HEK293 (cell line): ENCODE data around the gene NCF2.

Experiments used
- CTCF ChIA-PET: fragments of 350-600 bp; formaldehyde crosslinking; extraction: SDS; loops from one replicate; lab custom pipeline; 2021; ENCODE audit warnings: antibody characterized with exemption; lab: Yijun Ruan, JAX
- POLR2A ChIA-PET: fragments of 300-600 bp; formaldehyde crosslinking; extraction: SDS; loops from one replicate; lab custom pipeline; 2020; ENCODE audit warnings: antibody characterized with exemption, inconsistent platforms; lab: Yijun Ruan, JAX
- H3K27ac ChIP-seq: fragments of 200-500 bp; sonication (Bioruptor generic); 2 replicates; pipeline ENCODE4 v1.5.1; 2014; ENCODE audit warnings: low read depth, low read length, control low read depth, inconsistent platforms; ENCODE audit errors: extremely low read depth
- H3K36me3 ChIP-seq, 2 experiments: fragments of 200-500 bp in 1 of 2; sonication (Bioruptor generic) in 1 of 2; 1 replicate in 1 of 2; 2 replicates in 1 of 2; pipeline ENCODE4 v1.5.1; 2014 to 2017; ENCODE audit warnings: inconsistent platforms in 2 of 2, low read length in 2 of 2; ENCODE audit not compliant: control insufficient read depth in 2 of 2, insufficient read depth in 1 of 2
- H3K4me1 ChIP-seq: fragments of 200-500 bp; sonication (Bioruptor generic); 2 replicates; pipeline ENCODE4 v1.5.1; 2014; ENCODE audit warnings: mild to moderate bottlenecking, low read length, inconsistent platforms; ENCODE audit not compliant: control insufficient read depth, insufficient read depth
- H3K4me3 ChIP-seq: 2 replicates; pipeline ENCODE4 v1.5.1; 2011; ENCODE audit warnings: low read depth, mild to moderate bottlenecking, control low read depth, low read length, moderate library complexity
- H3K9me3 ChIP-seq: fragments of 200-500 bp; sonication (Bioruptor generic); 2 replicates; pipeline ENCODE4 v1.5.1; 2014; ENCODE audit warnings: low read depth, low read length, inconsistent platforms; ENCODE audit not compliant: control insufficient read depth, insufficient read depth
- ELK4 ChIP-seq: IDR thresholded peaks from 2 replicates; pipeline ENCODE4 v1.6.1; 2011; ENCODE audit warnings: mild to moderate bottlenecking, low read depth, low read length, borderline replicate concordance
- FEZF1 ChIP-seq: fragments of 450-650 bp; formaldehyde crosslinking; IDR thresholded peaks from 2 replicates; pipeline ENCODE4 v1.5.1; 2016; ENCODE audit warnings: missing biosample characterization, missing genetic modification characterization
- GLIS1 ChIP-seq: fragments of 450-650 bp; formaldehyde crosslinking; IDR thresholded peaks from 2 replicates; pipeline ENCODE4 v1.5.1; 2016; ENCODE audit warnings: missing biosample characterization, missing genetic modification characterization
- HOXC10 ChIP-seq: sonication (generic); formaldehyde crosslinking; IDR thresholded peaks from 2 replicates; pipeline ENCODE4 v1.8.1; 2023; ENCODE audit warnings: mild to moderate bottlenecking, missing genetic modification reagents
- KLF9 ChIP-seq: fragments of 450-650 bp; formaldehyde crosslinking; IDR thresholded peaks from 2 replicates; pipeline ENCODE4 v1.5.1; 2016; ENCODE audit warnings: missing biosample characterization, missing genetic modification characterization, low read depth
- MEIS1 ChIP-seq: sonication (generic); formaldehyde crosslinking; IDR thresholded peaks from 2 replicates; pipeline ENCODE4 v1.8.1; 2022; ENCODE audit warnings: missing genetic modification reagents, mild to moderate bottlenecking, borderline replicate concordance
- TCF7L2 ChIP-seq: IDR thresholded peaks from 2 replicates; pipeline ENCODE4 v1.6.1; 2011; ENCODE audit warnings: low read depth, mild to moderate bottlenecking, inconsistent platforms, low read length, moderate library complexity, borderline replicate concordance
- YY1 ChIP-seq: fragments of 450-650 bp; formaldehyde crosslinking; IDR thresholded peaks from 2 replicates; pipeline ENCODE4 v1.5.1; 2018; ENCODE audit warnings: missing biosample characterization, missing genetic modification characterization
- ZNF114 ChIP-seq: fragments of 450-650 bp; formaldehyde crosslinking; IDR thresholded peaks from 2 replicates; pipeline ENCODE4 v1.5.0; 2017; ENCODE audit warnings: missing biosample characterization, missing genetic modification characterization
- ZNF214 ChIP-seq: fragments of 450-650 bp; formaldehyde crosslinking; IDR thresholded peaks from 2 replicates; pipeline ENCODE4 v1.5.1; 2017; ENCODE audit warnings: missing biosample characterization, mild to moderate bottlenecking, missing genetic modification characterization, borderline replicate concordance
- ZNF221 ChIP-seq: fragments of 450-650 bp; formaldehyde crosslinking; IDR thresholded peaks from 2 replicates; pipeline ENCODE4 v1.5.1; 2017; ENCODE audit warnings: missing biosample characterization, missing genetic modification characterization, borderline replicate concordance
- ZNF239 ChIP-seq: fragments of 450-650 bp; formaldehyde crosslinking; IDR thresholded peaks from 2 replicates; pipeline ENCODE4 v1.5.1; 2016; ENCODE audit warnings: missing biosample characterization, missing genetic modification characterization
- ZNF26 ChIP-seq: fragments of 450-650 bp; formaldehyde crosslinking; IDR thresholded peaks from 2 replicates; pipeline ENCODE4 v1.5.1; 2016; ENCODE audit warnings: missing biosample characterization, missing genetic modification characterization
- ZNF518A ChIP-seq: fragments of 450-650 bp; formaldehyde crosslinking; conservative IDR thresholded peaks from 2 replicates; pipeline ENCODE4 v1.5.1; 2016; ENCODE audit warnings: low read depth, missing biosample characterization, missing genetic modification characterization
- ZNF530 ChIP-seq: fragments of 450-650 bp; formaldehyde crosslinking; IDR thresholded peaks from 2 replicates; pipeline ENCODE4 v1.5.1; 2016; ENCODE audit warnings: low read depth, missing biosample characterization, missing genetic modification characterization
- ZNF548 ChIP-seq: fragments of 450-650 bp; formaldehyde crosslinking; IDR thresholded peaks from 2 replicates; pipeline ENCODE4 v1.5.1; 2016; ENCODE audit warnings: missing biosample characterization, missing genetic modification characterization
- ZNF560 ChIP-seq: fragments of 450-650 bp; formaldehyde crosslinking; IDR thresholded peaks from 2 replicates; pipeline ENCODE4 v1.5.1; 2017; ENCODE audit warnings: missing biosample characterization, missing genetic modification characterization, borderline replicate concordance
- ZNF600 ChIP-seq: fragments of 450-650 bp; formaldehyde crosslinking; IDR thresholded peaks from 2 replicates; pipeline ENCODE4 v1.5.1; 2016; ENCODE audit warnings: missing biosample characterization, missing genetic modification characterization
- ZNF629 ChIP-seq: fragments of 450-650 bp; formaldehyde crosslinking; IDR thresholded peaks from 2 replicates; pipeline ENCODE4 v1.5.1; 2017; ENCODE audit warnings: missing biosample characterization, missing genetic modification characterization
- ZNF639 ChIP-seq: fragments of 450-650 bp; formaldehyde crosslinking; IDR thresholded peaks from 2 replicates; pipeline ENCODE4 v1.5.1; 2016; ENCODE audit warnings: missing biosample characterization, missing genetic modification characterization
- ZNF777 ChIP-seq: fragments of 450-650 bp; formaldehyde crosslinking; IDR thresholded peaks from 2 replicates; pipeline ENCODE4 v1.5.1; 2017; ENCODE audit warnings: missing biosample characterization, missing genetic modification characterization, borderline replicate concordance

Gene NCF2

GRCh38 chr1:183607322-183607980 lies 17.2 kb upstream of the NCF2 start (continued):
- no peak for TF ChIP-seq ZNF518A
- TF ChIP-seq ZNF114 (tag by site-specific recombination) = no peak
- TF ChIP-seq ZNF239 (tag by site-specific recombination) = no peak
- TF ChIP-seq GLIS1 (tag by site-specific recombination) = no peak
- no peak for TF ChIP-seq ZNF214 (tag by site-specific recombination)
- no peak for TF ChIP-seq ZNF548 (tag by site-specific recombination)

GRCh38 chr1:183605904-183606303 lies 15.6 kb upstream of the NCF2 start:
- H3K4me1 ChIP-seq = no peaks in the 10 kb centered on the region
- H3K27ac ChIP-seq = no peak overlapping the region
- no peaks in the 10 kb centered on the region for H3K9me3 ChIP-seq
- ChIA-PET CTCF (no interaction called here), POLR2A (no interaction called here)
- H3K36me3 ChIP-seq = no peaks in the 10 kb centered on the region
- H3K4me3 ChIP-seq = no peak overlapping the region
- TF ChIP-seq KLF9 (tag by site-specific recombination) (no peak), ZNF221 (tag by site-specific recombination) (no peak), ZNF560 (no peak), TCF7L2 (no peak), FEZF1 (tag by site-specific recombination) (no peak), ELK4 (no peak), ZNF639 (tag by site-specific recombination) (no peak), ZNF629 (tag by site-specific recombination) (no peak), ZNF530 (no peak), MEIS1 (CRISPR knock-in tag) (no peak), ZNF777 (tag by site-specific recombination) (no peak), ZNF600 (tag by site-specific recombination) (no peak), HOXC10 (CRISPR knock-in tag) (no peak), YY1 (tag by site-specific recombination) (no peak), ZNF26 (tag by site-specific recombination) (no peak)
